ENCODE measurements around the gene PJA2.

DNA sequence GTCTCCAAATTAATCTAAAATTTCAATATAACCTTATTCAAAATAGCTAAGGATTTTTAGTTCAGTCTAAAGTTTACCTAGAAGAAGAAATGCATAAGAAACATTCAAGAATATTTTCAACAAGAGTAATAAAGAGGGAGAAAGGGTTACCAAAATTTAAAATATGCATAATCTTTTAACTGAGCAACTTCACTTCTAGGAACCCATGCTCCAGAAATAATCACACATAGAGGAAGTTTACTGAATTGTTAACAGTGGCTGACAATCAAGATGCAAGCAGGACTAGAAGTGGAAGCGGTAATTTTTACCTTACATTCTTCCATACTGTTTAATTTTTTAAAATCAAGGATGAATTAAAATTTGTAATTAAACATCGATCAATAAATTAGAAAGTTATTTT lies 1.9 kb downstream of the PJA2 start:
- TF ChIP-seq MYC (IDR thresholded peaks at IDR 0.05; ENCODE audit: low read depth, low read length) = no peak
- TF ChIP-seq, protein P1, sequence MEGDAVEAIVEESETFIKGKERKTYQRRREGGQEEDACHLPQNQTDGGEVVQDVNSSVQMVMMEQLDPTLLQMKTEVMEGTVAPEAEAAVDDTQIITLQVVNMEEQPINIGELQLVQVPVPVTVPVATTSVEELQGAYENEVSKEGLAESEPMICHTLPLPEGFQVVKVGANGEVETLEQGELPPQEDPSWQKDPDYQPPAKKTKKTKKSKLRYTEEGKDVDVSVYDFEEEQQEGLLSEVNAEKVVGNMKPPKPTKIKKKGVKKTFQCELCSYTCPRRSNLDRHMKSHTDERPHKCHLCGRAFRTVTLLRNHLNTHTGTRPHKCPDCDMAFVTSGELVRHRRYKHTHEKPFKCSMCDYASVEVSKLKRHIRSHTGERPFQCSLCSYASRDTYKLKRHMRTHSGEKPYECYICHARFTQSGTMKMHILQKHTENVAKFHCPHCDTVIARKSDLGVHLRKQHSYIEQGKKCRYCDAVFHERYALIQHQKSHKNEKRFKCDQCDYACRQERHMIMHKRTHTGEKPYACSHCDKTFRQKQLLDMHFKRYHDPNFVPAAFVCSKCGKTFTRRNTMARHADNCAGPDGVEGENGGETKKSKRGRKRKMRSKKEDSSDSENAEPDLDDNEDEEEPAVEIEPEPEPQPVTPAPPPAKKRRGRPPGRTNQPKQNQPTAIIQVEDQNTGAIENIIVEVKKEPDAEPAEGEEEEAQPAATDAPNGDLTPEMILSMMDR (IDR thresholded peaks at IDR 0.05; ENCODE audit: low read depth, low read length) = no peak
- no peak for TF ChIP-seq POLR2A (IDR thresholded peaks at IDR 0.05; ENCODE audit: extremely low read depth, insufficient read length)
- TF ChIP-seq, protein P2, sequence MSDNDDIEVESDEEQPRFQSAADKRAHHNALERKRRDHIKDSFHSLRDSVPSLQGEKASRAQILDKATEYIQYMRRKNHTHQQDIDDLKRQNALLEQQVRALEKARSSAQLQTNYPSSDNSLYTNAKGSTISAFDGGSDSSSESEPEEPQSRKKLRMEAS (IDR thresholded peaks at IDR 0.05; ENCODE audit: low read depth, low read length) = no peak
